Lower leg skin (tissue), 4 donors: ENCODE data around the gene ZCCHC2. TPM values are rescaled to one million over a fixed set of nuclear protein-coding genes. Genes with fewer than 3 reads are reported as not detected.
A peak's percentile ranks its signal among the peaks of the same experiment; 100 is the strongest.

ENCODE experiments used
- DNase-seq, 2 donors: peaks; one replicate each; pipeline ENCODE4 v3.0.0-alpha.2; 2019; ENCODE audit warnings: low spot score in 2 of 2
- H3K4me3 ChIP-seq: fragments of 200-600 bp; sonication (generic); 2 replicates; pipeline ENCODE4 v1.5.1; 2017; ENCODE audit warnings: mild to moderate bottlenecking, low read depth; ENCODE audit not compliant: poor library complexity, severe bottlenecking
- CTCF ChIP-seq, 3 donors: fragments of 450-650 bp; IDR thresholded peaks; one replicate each; pipeline ENCODE4 v1.5.1; 2016; ENCODE audit warnings: antibody characterized with exemption in 3 of 3, mild to moderate bottlenecking in 3 of 3, moderate library complexity in 2 of 3
- POLR2A ChIP-seq, 2 donors: fragments of 450-650 bp; IDR thresholded peaks; one replicate each; pipeline ENCODE4 v1.6.1; 2016 to 2017; ENCODE audit warnings: antibody characterized with exemption in 2 of 2, mild to moderate bottlenecking in 1 of 2, moderate library complexity in 1 of 2
- WGBS, 2 donors: methylation state at CpG; one replicate each; pipeline ENCODE4 v1.1.5; 2018; 5-methylcytosine and 5-hydroxymethylcytosine counted together
- intact Hi-C: fragments of 100-400 bp; cut with DNase I; formaldehyde crosslinking; loops from one replicate; pipeline ENCODE4 v1.15.0; 2023; ENCODE audit warnings: low total_unique reads
- total RNA-seq, 4 donors: library from RNA; depleted of rRNA; stranded (reverse); fragments of >200 nt; gene quantifications; one replicate each; pipeline ENCODE4 v1.1.0, GENCODE V29; 2016

Gene ZCCHC2
- 10 to 100 TPM; 23.0 to 34.1 (median 27.8) TPM for total RNA-seq

GRCh38 chr18:62522504-62523254 lies at the start of gene ZCCHC2:
ZCCHC2 (plus strand) TSS chr18:62523025; CDS start chr18:62523425, 400 bp downstream.
- intact Hi-C loops: no loop called here
- no peak for TF ChIP-seq CTCF (IDR thresholded peaks at IDR 0.05)
- TF ChIP-seq POLR2A (IDR thresholded peaks at IDR 0.05): peak in 1 of 2 donors; percentile 69
- WGBS, 2 donors: 0% methylated on average over 4 to 36 of the region's 87 CpGs
- H3K4me3 ChIP-seq: peak within 1 kb of the TSS; percentile 80
- DNase-seq: peak; percentile 97 to 100

GRCh38 chr18:62479574-62479973 lies 43.3 kb upstream of the ZCCHC2 start:
- no peak for DNase-seq
- H3K4me3 ChIP-seq: no peak overlapping the region
- 77 to 90% methylated on average over 1 of the region's 1 CpG for WGBS, 2 donors
- TF ChIP-seq POLR2A (IDR thresholded peaks at IDR 0.05): no peak
- no peak for TF ChIP-seq CTCF (IDR thresholded peaks at IDR 0.05)
- intact Hi-C loops: no loop called here

- no peak overlapping the region for H3K4me3 ChIP-seq
- DNase-seq: no peak
- TF ChIP-seq POLR2A (IDR thresholded peaks at IDR 0.05) (no peak), CTCF (IDR thresholded peaks at IDR 0.05) (no peak)
- intact Hi-C loops: no loop called here
These were observed 41.9 kb upstream of the ZCCHC2 start for GRCh38 chr18:62480927-62481326.

- 74 to 78% methylated on average over 8 of the region's 8 CpGs for WGBS, 2 donors
- no peak overlapping the region for H3K4me3 ChIP-seq
- DNase-seq: no peak
- intact Hi-C loops: no loop called here
- TF ChIP-seq POLR2A (IDR thresholded peaks at IDR 0.05): no peak
- no peak for TF ChIP-seq CTCF (IDR thresholded peaks at IDR 0.05)
These were observed 37.9 kb upstream of the ZCCHC2 start for GRCh38 chr18:62484941-62485340.

GRCh38 chr18:62485684-62486083 lies 37.1 kb upstream of the ZCCHC2 start:
- TF ChIP-seq POLR2A (IDR thresholded peaks at IDR 0.05) (no peak), CTCF (IDR thresholded peaks at IDR 0.05) (no peak)
- 38 to 41% methylated on average over 9 of the region's 9 CpGs for WGBS, 2 donors
- intact Hi-C loops: no loop called here
- DNase-seq: no peak
- H3K4me3 ChIP-seq: no peak overlapping the region
